HCT116 (cell line): Measurements from ENCODE around the gene POLR1D. TPM values are rescaled to one million over a fixed set of nuclear protein-coding genes. Genes with fewer than 3 reads are reported as not detected.

Source experiments
- ATAC-seq: fragments of 200-7000 bp; cut with Tn5 transposase; 2 replicates; pipeline ENCODE4 v1.9.1; 2020; ENCODE audit warnings: mild to moderate bottlenecking, moderate library complexity
- BruUV-seq: library from RNA; stranded (reverse); fragments of 400-500 nt; replicated peaks from 2 replicates; lab custom pipeline; 2021; lab: Mats Ljungman, UMichigan
- CTCF ChIA-PET: fragments of 300-600 bp; sonication (Branson Sonifier 250); formaldehyde crosslinking; loops from one replicate; lab custom pipeline; 2021; ENCODE audit warnings: antibody characterized with exemption; lab: Charles Lee
- POLR2A ChIA-PET: fragments of 300-600, 350-600 bp; sonication (Branson Sonifier 250); formaldehyde crosslinking; loops from one replicate; lab custom pipeline; 2021; ENCODE audit warnings: antibody characterized with exemption; lab: Charles Lee
- RAD21 ChIA-PET, 2 experiments: fragments of 300-600 bp; sonication (Branson Sonifier 250); formaldehyde crosslinking; loops; one replicate each; lab custom pipeline; 2023; ENCODE audit warnings: low total read pairs in 2 of 2; ENCODE audit not compliant: uncharacterized antibody in 2 of 2, unreplicated experiment in 2 of 2, low non-redundant PET in 1 of 2; lab: Charles Lee
- DNase-seq: peaks from one replicate; pipeline ENCODE4 v3.0.0-alpha.2; 2010; ENCODE audit warnings: low read depth, low spot score
- H2AFZ ChIP-seq: fragments of 200-600 bp; shearing (Covaris generic), sonication (generic); 2 replicates; pipeline ENCODE4 v1.6.1; 2017; ENCODE audit warnings: low read depth, mixed run types, mixed read lengths, antibody characterized with exemption, low read length; ENCODE audit not compliant: poor library complexity, severe bottlenecking
- H3K27ac ChIP-seq: 2 replicates; pipeline ENCODE4 v1.5.1; 2012; ENCODE audit warnings: low read depth, low read length
- H3K27me3 ChIP-seq: fragments of 200-600 bp; sonication (generic); 2 replicates; pipeline ENCODE4 v1.6.1; 2016; ENCODE audit warnings: mixed run types, low read length, mixed read lengths; ENCODE audit not compliant: insufficient read depth
- H3K36me3 ChIP-seq, 2 experiments: fragments of 200-500 bp in 1 of 2; fragments of 200-600 bp in 1 of 2; sonication (Bioruptor generic) in 1 of 2; sonication (generic) in 1 of 2; 2 replicates each; pipeline versions ENCODE4 v1.5.1 to v1.6.1; 2014 to 2016; ENCODE audit warnings: low read length in 2 of 2, inconsistent platforms in 1 of 2, mixed read lengths in 1 of 2, mixed run types in 1 of 2; ENCODE audit not compliant: insufficient read depth in 2 of 2, control insufficient read depth in 1 of 2
- H3K4me1 ChIP-seq, 2 experiments: fragments of 200-600 bp in 1 of 2; sonication (generic) in 1 of 2; 2 replicates each; pipeline versions ENCODE4 v1.5.1 to v1.6.1; 2012 to 2017; ENCODE audit warnings: low read length in 2 of 2, inconsistent platforms in 1 of 2, mild to moderate bottlenecking in 1 of 2, mixed read lengths in 1 of 2, mixed run types in 1 of 2, moderate library complexity in 1 of 2; ENCODE audit not compliant: insufficient read depth in 2 of 2, control insufficient read depth in 1 of 2
- H3K4me2 ChIP-seq: fragments of 200-600 bp; sonication (generic); 2 replicates; pipeline ENCODE4 v1.6.1; 2017; ENCODE audit warnings: mixed run types, low read length, mixed read lengths
- H3K4me3 ChIP-seq, 2 experiments: fragments of 200-600 bp in 1 of 2; sonication (generic) in 1 of 2; replicated peaks in 1 of 2; 2 replicates each; pipeline ENCODE4 v1.5.1; 2011 to 2016; ENCODE audit warnings: low read length in 2 of 2, control low read depth in 1 of 2, low read depth in 1 of 2, mild to moderate bottlenecking in 1 of 2, mixed read lengths in 1 of 2, mixed run types in 1 of 2
- H3K79me2 ChIP-seq: fragments of 200-600 bp; sonication (generic); 2 replicates; pipeline ENCODE4 v1.6.1; 2017; ENCODE audit warnings: mild to moderate bottlenecking, mixed run types, low read length, moderate library complexity, mixed read lengths; ENCODE audit not compliant: insufficient read depth
- H3K9ac ChIP-seq: fragments of 200-600 bp; sonication (generic); 2 replicates; pipeline ENCODE4 v1.6.1; 2016; ENCODE audit warnings: low read length, mixed read lengths
- H3K9me2 ChIP-seq: fragments of 200-600 bp; sonication (generic), shearing (Covaris generic); 2 replicates; pipeline ENCODE4 v1.6.1; 2017; ENCODE audit warnings: mixed run types, mild to moderate bottlenecking, moderate library complexity; ENCODE audit not compliant: insufficient read depth
- H3K9me3 ChIP-seq, 2 experiments: fragments of 200-500 bp in 1 of 2; fragments of 200-600 bp in 1 of 2; sonication (Bioruptor generic) in 1 of 2; sonication (generic) in 1 of 2; 2 replicates each; pipeline ENCODE4 v1.6.1; 2014 to 2017; ENCODE audit warnings: low read length in 2 of 2, mixed read lengths in 2 of 2, inconsistent platforms in 1 of 2, low read depth in 1 of 2, mild to moderate bottlenecking in 1 of 2, mixed run types in 1 of 2, moderate library complexity in 1 of 2; ENCODE audit not compliant: control insufficient read depth in 1 of 2, insufficient read depth in 1 of 2
- H4K20me1 ChIP-seq: fragments of 200-600 bp; sonication (generic), shearing (Covaris generic); 2 replicates; pipeline ENCODE4 v1.6.1; 2017; ENCODE audit warnings: mixed run types, mild to moderate bottlenecking, moderate library complexity; ENCODE audit not compliant: insufficient read depth
- CBX3 ChIP-seq: IDR thresholded peaks from 2 replicates; pipeline ENCODE4 v1.6.1; 2012; ENCODE audit warnings: low read depth
- CTCF ChIP-seq, 3 experiments: fragments of 200-600 bp in 1 of 3; sonication (generic) in 1 of 3; IDR thresholded peaks in 2 of 3; conservative IDR thresholded peaks in 1 of 3; 2 replicates each; pipeline ENCODE4 v1.5.1; 2012 to 2017; ENCODE audit warnings: low read depth in 2 of 3, low read length in 2 of 3, antibody characterized with exemption in 1 of 3, borderline replicate concordance in 1 of 3, control low read depth in 1 of 3, mild to moderate bottlenecking in 1 of 3, mixed read lengths in 1 of 3, mixed run types in 1 of 3, moderate library complexity in 1 of 3; ENCODE audit not compliant: insufficient read depth in 1 of 3
- ELF1 ChIP-seq: IDR thresholded peaks from 2 replicates; pipeline ENCODE4 v1.6.1; 2012; ENCODE audit warnings: low read depth, borderline replicate concordance
- POLR2A ChIP-seq: IDR thresholded peaks from 2 replicates; pipeline ENCODE4 v1.7.0; 2011; ENCODE audit warnings: borderline replicate concordance; ENCODE audit not compliant: insufficient read depth, insufficient read length; ENCODE audit errors: extremely low read depth
- SP1 ChIP-seq: IDR thresholded peaks from 2 replicates; pipeline ENCODE4 v1.6.1; 2012; ENCODE audit warnings: low read depth
- intact Hi-C: fragments of 100-400 bp; cut with micrococcal nuclease; formaldehyde crosslinking; loops from 2 replicates; pipeline ENCODE4 v1.10.0; 2022
- total RNA-seq: library from RNA; stranded (reverse); gene quantifications from one replicate; pipeline ENCODE4 v1.2.1, GENCODE V29; 2021; ENCODE audit not compliant: unreplicated experiment

The POLR1D gene
- total RNA-seq, 1 experiment from 2014 or later = 184 TPM

GRCh38 chr13:27619728-27620376 is 1.8 kb upstream of the POLR1D start:
- TF ChIP-seq CTCF (IDR thresholded peaks at IDR 0.05 in 2 of 3, conservative IDR thresholded peaks at IDR 0.05 in 1 of 3; ENCODE audit: borderline replicate concordance in 1 of 3, insufficient read depth in 1 of 3, low read depth in 2 of 3, low read length in 2 of 3) (peak in 1 of 3 experiments; percentile 13; a peak in 1 of 6 replicates), CBX3 (no peak), SP1 (no peak), POLR2A (no peak), ELF1 (no peak)
- Histone ChIP-seq H4K20me1 (peaks cover 1% of the 10 kb centered on the region; the same call in 1 of the 2 replicates), H2AFZ (no peak overlapping the region), H3K36me3 (peaks cover 6 to 23% of the 10 kb centered on the region in 2 experiments; a peak in 3 of 4 replicates), H3K4me1 (peaks cover 12 to 23% of the 10 kb centered on the region in 2 experiments), H3K9me3 (0 out of 4 replicates have a peak, but pooled peaks cover 0 to under 1% of the 10 kb centered on the region in 2 experiments), H3K9me2 (no peaks in the 10 kb centered on the region), H3K27ac (peak overlapping the region; percentile 99), H3K79me2 (peaks cover 82% of the 10 kb centered on the region), H3K27me3 (no peaks in the 10 kb centered on the region), H3K4me2 (peak overlapping the region; percentile 91), H3K9ac (peak overlapping the region; percentile 97), H3K4me3 (peak overlapping the region; percentile 85 to 96)
- ATAC-seq (peak; percentile 39), DNase-seq (no peak)
- ChIA-PET CTCF (interaction anchor here (1.3 to 2.8 kb wide), 2 partner anchors 10 to 87 kb away, joined by 3 to 9 read pairs; no protein-coding TSS in a partner anchor), POLR2A (interaction anchor here (0.8 to 1.9 kb wide), 7 partner anchors 9 to 87 kb away, joined by 3 to 11 read pairs (median 4); no protein-coding TSS in a partner anchor), RAD21 (interaction anchor here in 1 of 2 experiments (0.7 kb wide), 1 partner anchor 18 kb away, joined by 4 read pairs; no protein-coding TSS in a partner anchor)
- BruUV-seq = no TSS peak
- intact Hi-C loops = loop anchor here (5.0 to 10.0 kb wide), 2 partner anchors 168 to 225 kb away; partner anchors contain the start of gene MTIF3
